ENCODE measurements around the gene STRIP1.

DNA sequence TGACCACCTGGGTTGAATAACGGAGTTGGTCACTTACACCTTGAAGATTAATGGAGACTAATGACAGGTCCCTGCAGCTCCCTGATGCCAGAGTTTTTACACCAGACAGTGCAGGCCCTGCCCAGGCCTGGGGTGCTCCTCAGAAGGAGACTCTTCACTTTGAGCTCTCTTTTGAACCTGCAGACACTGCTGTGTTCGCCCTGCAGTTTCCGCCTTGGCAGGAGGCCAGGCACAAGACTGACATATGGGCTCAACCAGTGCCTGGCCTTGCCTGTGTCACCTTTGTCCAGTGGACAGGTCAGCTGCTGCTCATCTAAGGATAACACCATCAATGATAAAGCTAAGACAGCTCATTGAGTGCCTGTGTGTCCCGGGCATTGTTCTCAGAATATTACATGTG is 5.2 kb downstream of the STRIP1 start:
- TF ChIP-seq EZH2phosphoT487 (IDR thresholded peaks at IDR 0.05; ENCODE audit: borderline replicate concordance, low read depth, low read length): no peak
- TF ChIP-seq, protein P1, sequence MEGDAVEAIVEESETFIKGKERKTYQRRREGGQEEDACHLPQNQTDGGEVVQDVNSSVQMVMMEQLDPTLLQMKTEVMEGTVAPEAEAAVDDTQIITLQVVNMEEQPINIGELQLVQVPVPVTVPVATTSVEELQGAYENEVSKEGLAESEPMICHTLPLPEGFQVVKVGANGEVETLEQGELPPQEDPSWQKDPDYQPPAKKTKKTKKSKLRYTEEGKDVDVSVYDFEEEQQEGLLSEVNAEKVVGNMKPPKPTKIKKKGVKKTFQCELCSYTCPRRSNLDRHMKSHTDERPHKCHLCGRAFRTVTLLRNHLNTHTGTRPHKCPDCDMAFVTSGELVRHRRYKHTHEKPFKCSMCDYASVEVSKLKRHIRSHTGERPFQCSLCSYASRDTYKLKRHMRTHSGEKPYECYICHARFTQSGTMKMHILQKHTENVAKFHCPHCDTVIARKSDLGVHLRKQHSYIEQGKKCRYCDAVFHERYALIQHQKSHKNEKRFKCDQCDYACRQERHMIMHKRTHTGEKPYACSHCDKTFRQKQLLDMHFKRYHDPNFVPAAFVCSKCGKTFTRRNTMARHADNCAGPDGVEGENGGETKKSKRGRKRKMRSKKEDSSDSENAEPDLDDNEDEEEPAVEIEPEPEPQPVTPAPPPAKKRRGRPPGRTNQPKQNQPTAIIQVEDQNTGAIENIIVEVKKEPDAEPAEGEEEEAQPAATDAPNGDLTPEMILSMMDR (conservative IDR thresholded peaks at IDR 0.05; ENCODE audit: low read length): no peak
